Panc1 (cell line): Measurements from ENCODE around the gene GORAB. TPM values are rescaled to one million over a fixed set of nuclear protein-coding genes. Genes with fewer than 3 reads are reported as not detected.

Source experiments
- ATAC-seq: fragments of 200-7000 bp; cut with Tn5 transposase; 2 replicates; pipeline ENCODE4 v1.9.1; 2020; ENCODE audit warnings: mild to moderate bottlenecking, moderate library complexity
- Bru-seq: library from RNA; stranded (reverse); fragments of 400-500 nt; gene quantifications from one replicate; lab custom pipeline; 2021; lab: Mats Ljungman, UMichigan
- BruChase-seq, 2 experiments: library from RNA; stranded (reverse); fragments of 400-500 nt; gene quantifications; one replicate each; lab custom pipeline; 2021; lab: Mats Ljungman, UMichigan
- BruUV-seq: library from RNA; stranded (reverse); fragments of 400-500 nt; replicated peaks from 2 replicates; lab custom pipeline; 2021; lab: Mats Ljungman, UMichigan
- CTCF ChIA-PET: fragments of 300-600 bp; sonication (Branson Sonifier 250); formaldehyde crosslinking; loops from one replicate; lab custom pipeline; 2022; ENCODE audit warnings: antibody characterized with exemption; lab: Charles Lee
- POLR2A ChIA-PET: fragments of 300-600 bp; sonication (Branson Sonifier 250); formaldehyde crosslinking; loops from one replicate; lab custom pipeline; 2022; ENCODE audit warnings: antibody characterized with exemption; lab: Charles Lee
- DNase-seq: peaks from one replicate; pipeline ENCODE4 v3.0.0-alpha.2; 2010; ENCODE audit warnings: low read depth, low spot score
- H3K27ac ChIP-seq: 2 replicates; pipeline ENCODE4 v1.5.1; 2011; ENCODE audit warnings: mild to moderate bottlenecking, low read length, inconsistent platforms
- H3K27me3 ChIP-seq: fragments of 200-500 bp; sonication (Bioruptor generic); 2 replicates; pipeline ENCODE4 v1.6.0; 2014; ENCODE audit warnings: low read length, inconsistent platforms; ENCODE audit not compliant: control insufficient read depth, insufficient read depth
- H3K36me3 ChIP-seq: fragments of 200-500 bp; sonication (Bioruptor generic); 2 replicates; pipeline ENCODE4 v1.5.1; 2014; ENCODE audit warnings: inconsistent platforms, mild to moderate bottlenecking, low read length, moderate library complexity; ENCODE audit not compliant: control insufficient read depth, insufficient read depth
- H3K4me1 ChIP-seq: 2 replicates; pipeline ENCODE4 v1.5.1; 2011; ENCODE audit warnings: inconsistent platforms, mild to moderate bottlenecking, low read length, moderate library complexity; ENCODE audit not compliant: control insufficient read depth, insufficient read depth
- H3K4me3 ChIP-seq, 2 experiments: 2 replicates each; pipeline ENCODE4 v1.5.1; 2011 to 2012; ENCODE audit warnings: low read depth in 2 of 2, low read length in 2 of 2, mild to moderate bottlenecking in 2 of 2, inconsistent platforms in 1 of 2, moderate library complexity in 1 of 2
- H3K9me3 ChIP-seq: fragments of 200-500 bp; sonication (Bioruptor generic); 2 replicates; pipeline ENCODE4 v1.5.1; 2014; ENCODE audit warnings: low read depth, mild to moderate bottlenecking, inconsistent platforms, low read length, moderate library complexity; ENCODE audit not compliant: control insufficient read depth, insufficient read depth
- POLR2AphosphoS5 ChIP-seq: IDR thresholded peaks from 2 replicates; pipeline ENCODE4 v1.6.1; 2012; ENCODE audit warnings: mild to moderate bottlenecking, low read depth, low read length, moderate library complexity
- REST ChIP-seq, 2 experiments: IDR thresholded peaks; 2 replicates each; pipeline ENCODE4 v1.6.1; 2011 to 2012; ENCODE audit warnings: low read depth in 2 of 2, control low read depth in 1 of 2, low read length in 1 of 2, mild to moderate bottlenecking in 1 of 2, moderate library complexity in 1 of 2; ENCODE audit not compliant: insufficient read depth in 1 of 2
- SIN3A ChIP-seq: IDR thresholded peaks from 2 replicates; pipeline ENCODE4 v1.6.1; 2012; ENCODE audit warnings: low read depth, mild to moderate bottlenecking, low read length, moderate library complexity, borderline replicate concordance; ENCODE audit not compliant: insufficient read depth
- TCF7L2 ChIP-seq: IDR thresholded peaks from 2 replicates; pipeline ENCODE4 v1.6.1; 2011; ENCODE audit warnings: mild to moderate bottlenecking, low read depth, low read length, inconsistent platforms
- in situ Hi-C: cut with HindIII; loops from 2 replicates; pipeline ENCODE4 v1.10.0; 2016; ENCODE audit warnings: low sequenced_read_pairs, low pct_unique_long_range_greater_than_20kb
- intact Hi-C: fragments of 100-400 bp; cut with micrococcal nuclease; formaldehyde crosslinking; loops from one replicate; pipeline ENCODE4 v1.10.0; 2022; ENCODE audit not compliant: unreplicated experiment
- long read RNA-seq: library from polyadenylated mRNA; unstranded; transcript quantifications from one replicate; pipeline ENCODE4 v2.0.0, GENCODE V29; 2021; ENCODE audit not compliant: unreplicated experiment
- polyA plus RNA-seq: library from polyadenylated mRNA; unstranded; fragments of >200 nt; gene quantifications from one replicate; pipeline ENCODE4 v1.2.1, GENCODE V29; 2012; ENCODE audit warnings: missing spikeins; ENCODE audit not compliant: insufficient read length
- total RNA-seq: library from RNA; stranded (reverse); gene quantifications from one replicate; pipeline ENCODE4 v1.2.1, GENCODE V29; 2021; ENCODE audit not compliant: unreplicated experiment
- TF ChIP-seq, protein P1 (sequence below): fragments of 450-650 bp; IDR thresholded peaks from 2 replicates; pipeline ENCODE4 v1.5.1; 2017; ENCODE audit warnings: mild to moderate bottlenecking

GORAB gene
- 8.1 TPM for total RNA-seq
- polyA plus RNA-seq = 4.1 TPM
- percentile 87 among the genes with signal in this experiment for Bru-seq, nascent RNA
- BruChase-seq, experiment 1, labeled RNA remaining after a 2-hour chase = percentile 74 among the genes with signal in this experiment
- percentile 63 among the genes with signal in this experiment for BruChase-seq, experiment 2, labeled RNA remaining after a 6-hour chase
- long read RNA-seq, transcript GORAB-202 (5 exons, 2,189 nt) = major isoform, 10 of 17 reads
- long read RNA-seq, partial matches to known transcripts = 0 of 17 reads
- long read RNA-seq, other reads (novel, unspliced or antisense) = 6 of 17 reads

GRCh38 chr1:170531758-170532657 lies at the start of gene GORAB:
TSS of gene GORAB (plus strand) at chr1:170532166. CDS start at chr1:170532224, 58 bp downstream.
- H3K27me3 ChIP-seq = no peaks in the 10 kb centered on the region
- CTCF ChIA-PET = no interaction called here

More at GRCh38 chr1:170531758-170532657, at the start of gene GORAB:
- in situ Hi-C loops = no loop called here
- peaks cover 9% of the 10 kb centered on the region for H3K4me1 ChIP-seq
- intact Hi-C loops = no loop called here
- H3K4me3 ChIP-seq = peak within 1 kb of the TSS; percentile 69 to 92
- peak; percentile 100 for ATAC-seq
- BruUV-seq = no TSS peak
- H3K9me3 ChIP-seq = no peaks in the 10 kb centered on the region
- peak; percentile 78 for DNase-seq
- peak within 1 kb of the TSS; percentile 98 for H3K27ac ChIP-seq
- POLR2A ChIA-PET = interaction anchor here (0.6 kb wide), 1 partner anchor 401 kb away, joined by 4 read pairs; no protein-coding TSS in a partner anchor
- peaks cover 2% of the 10 kb centered on the region; the same call in 1 of the 2 replicates for H3K36me3 ChIP-seq
- TF ChIP-seq POLR2AphosphoS5 (peak; percentile 90), REST (IDR thresholded peaks at IDR 0.05; ENCODE audit: insufficient read depth in 1 of 2, low read depth in 2 of 2, low read length in 1 of 2) (no peak), TCF7L2 (peak; percentile 94), SIN3A (peak; percentile 59; the same call in 1 of the 2 replicates)
- TF ChIP-seq, protein P1, sequence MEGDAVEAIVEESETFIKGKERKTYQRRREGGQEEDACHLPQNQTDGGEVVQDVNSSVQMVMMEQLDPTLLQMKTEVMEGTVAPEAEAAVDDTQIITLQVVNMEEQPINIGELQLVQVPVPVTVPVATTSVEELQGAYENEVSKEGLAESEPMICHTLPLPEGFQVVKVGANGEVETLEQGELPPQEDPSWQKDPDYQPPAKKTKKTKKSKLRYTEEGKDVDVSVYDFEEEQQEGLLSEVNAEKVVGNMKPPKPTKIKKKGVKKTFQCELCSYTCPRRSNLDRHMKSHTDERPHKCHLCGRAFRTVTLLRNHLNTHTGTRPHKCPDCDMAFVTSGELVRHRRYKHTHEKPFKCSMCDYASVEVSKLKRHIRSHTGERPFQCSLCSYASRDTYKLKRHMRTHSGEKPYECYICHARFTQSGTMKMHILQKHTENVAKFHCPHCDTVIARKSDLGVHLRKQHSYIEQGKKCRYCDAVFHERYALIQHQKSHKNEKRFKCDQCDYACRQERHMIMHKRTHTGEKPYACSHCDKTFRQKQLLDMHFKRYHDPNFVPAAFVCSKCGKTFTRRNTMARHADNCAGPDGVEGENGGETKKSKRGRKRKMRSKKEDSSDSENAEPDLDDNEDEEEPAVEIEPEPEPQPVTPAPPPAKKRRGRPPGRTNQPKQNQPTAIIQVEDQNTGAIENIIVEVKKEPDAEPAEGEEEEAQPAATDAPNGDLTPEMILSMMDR = no peak
